Measurements from ENCODE around the gene STK38L. TPM values are rescaled to one million over a fixed set of nuclear protein-coding genes. Genes with fewer than 3 reads are reported as not detected.

STK38L gene
- total and polyA plus RNA-seq, 2 of the 4 experiments (the other 2 are of a cell fraction): 5.1 to 7.2 TPM

DNA sequence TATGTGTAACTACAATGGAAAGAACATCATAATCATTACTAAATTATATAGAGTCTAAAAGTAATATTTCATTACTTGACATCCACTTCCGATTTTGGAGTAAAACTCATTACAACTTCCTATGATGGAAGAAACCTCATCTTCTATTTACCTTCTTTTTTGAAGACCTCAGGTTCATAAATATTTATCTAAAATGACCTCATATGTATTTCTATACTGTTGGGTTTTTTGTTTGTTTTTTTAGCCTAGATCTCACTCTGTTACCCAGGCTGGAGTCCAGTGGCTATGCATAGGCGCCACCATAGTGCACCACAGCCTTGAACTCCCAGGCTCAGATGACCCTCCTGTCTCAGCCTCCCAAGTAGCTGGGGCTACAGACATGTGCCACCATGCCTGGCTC lies 48.6 kb downstream of the STK38L start:
- H3K14ac ChIP-seq (replicated peaks; ENCODE audit: low read depth, low read length): no peak overlapping the region
- dilution Hi-C loops (cut with HindIII; ENCODE audit: low sequenced_read_pairs, unreplicated experiment): no loop called here
- H3K4me1 ChIP-seq (ENCODE audit: control insufficient read depth, insufficient read depth, low read length): peaks cover 2% of the 10 kb centered on the region
- no peak overlapping the region for H3K4me2 ChIP-seq (ENCODE audit: low read depth, low read length)
- H3K79me1 ChIP-seq (ENCODE audit: low read depth in 1 of 2, low read length in 2 of 2): peaks cover 6 to 19% of the 10 kb centered on the region in 2 experiments; a peak in 2 of 4 replicates
- H4K91ac ChIP-seq (ENCODE audit: insufficient read depth, low read depth, low read length): no peak overlapping the region
- ATAC-seq (ENCODE audit: low read depth): no peak
- H3K27ac ChIP-seq (ENCODE audit: insufficient read depth, low read length): no peak overlapping the region
- no TSS peak for BruUV-seq (replicated peaks)
- no peak overlapping the region for H4K8ac ChIP-seq (ENCODE audit: low read depth in 2 of 2, low read length in 2 of 2)
- H2BK15ac ChIP-seq (ENCODE audit: low read depth, low read length): no peak overlapping the region
- WGBS, 2 experiments (ENCODE audit: extremely low coverage in 2 of 2, insufficient read length in 1 of 2): no CpG with 5 or more reads among the region's 2 CpGs
- H3K9me1 ChIP-seq (ENCODE audit: insufficient read depth, low read length): no peaks in the 10 kb centered on the region; the same call in 1 of the 2 replicates
- no peaks in the 10 kb centered on the region; the same call in 1 of the 2 replicates for H3K36me3 ChIP-seq (ENCODE audit: control insufficient read depth, insufficient read depth, low read length)
- H2BK20ac ChIP-seq (ENCODE audit: low read depth, low read length): no peak overlapping the region
- no peak overlapping the region for H2BK120ac ChIP-seq (ENCODE audit: low read depth, low read length)
- CTCF ChIA-PET: no interaction called here
- in situ Hi-C loops (cut with MboI; ENCODE audit: low sequenced_read_pairs): no loop called here
- no peaks in the 10 kb centered on the region for H3K9me3 ChIP-seq (ENCODE audit: control insufficient read depth, insufficient read depth, low read length)
- no peak overlapping the region for H3K23ac ChIP-seq (ENCODE audit: low read depth, low read length)
- no peak overlapping the region for H3K9ac ChIP-seq (ENCODE audit: low read depth, low read length)
- H3K56ac ChIP-seq (ENCODE audit: extremely low read depth, insufficient read depth, low read length): no peak overlapping the region
- TF ChIP-seq, protein P1, sequence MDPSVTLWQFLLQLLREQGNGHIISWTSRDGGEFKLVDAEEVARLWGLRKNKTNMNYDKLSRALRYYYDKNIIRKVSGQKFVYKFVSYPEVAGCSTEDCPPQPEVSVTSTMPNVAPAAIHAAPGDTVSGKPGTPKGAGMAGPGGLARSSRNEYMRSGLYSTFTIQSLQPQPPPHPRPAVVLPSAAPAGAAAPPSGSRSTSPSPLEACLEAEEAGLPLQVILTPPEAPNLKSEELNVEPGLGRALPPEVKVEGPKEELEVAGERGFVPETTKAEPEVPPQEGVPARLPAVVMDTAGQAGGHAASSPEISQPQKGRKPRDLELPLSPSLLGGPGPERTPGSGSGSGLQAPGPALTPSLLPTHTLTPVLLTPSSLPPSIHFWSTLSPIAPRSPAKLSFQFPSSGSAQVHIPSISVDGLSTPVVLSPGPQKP (IDR thresholded peaks at IDR 0.05; ENCODE audit: borderline replicate concordance, low read depth, low read length): no peak
- TF ChIP-seq RAD21 (IDR thresholded peaks at IDR 0.05; ENCODE audit: low read length) (no peak), BHLHE40 (IDR thresholded peaks at IDR 0.05; ENCODE audit: low read depth, low read length) (no peak), POLR2A (IDR thresholded peaks at IDR 0.05; ENCODE audit: low read depth, low read length) (no peak), MXI1 (IDR thresholded peaks at IDR 0.05; ENCODE audit: borderline replicate concordance, low read depth, low read length) (no peak), CHD1 (IDR thresholded peaks at IDR 0.05; ENCODE audit: low read depth, low read length) (no peak), RFX5 (IDR thresholded peaks at IDR 0.05; ENCODE audit: low read depth, low read length) (no peak)
- no peak overlapping the region for H2AK5ac ChIP-seq (ENCODE audit: low read depth, low read length)
- H4K5ac ChIP-seq (ENCODE audit: low read depth, low read length): no peak overlapping the region
- no peaks in the 10 kb centered on the region for H3K27me3 ChIP-seq (ENCODE audit: control insufficient read depth, insufficient read depth, low read length)
- no peak overlapping the region for H2BK5ac ChIP-seq (ENCODE audit: low read depth, low read length, poor library complexity, severe bottlenecking)
- intact Hi-C loops (cut with micrococcal nuclease): no loop called here
- DNase-seq: no peak
- H2AFZ ChIP-seq (replicated peaks; ENCODE audit: low read length, poor library complexity): no peak overlapping the region
- no peak overlapping the region for H3K18ac ChIP-seq (ENCODE audit: low read depth, low read length)
- H4K20me1 ChIP-seq (ENCODE audit: insufficient read depth, low read length): no peaks in the 10 kb centered on the region
- H3K4me3 ChIP-seq (ENCODE audit: insufficient read depth, low read depth, low read length): no peak overlapping the region
- POLR2A ChIA-PET (ENCODE audit: unreplicated experiment): no interaction called here
- H2AK9ac ChIP-seq (replicated peaks; ENCODE audit: low read depth, low read length, poor library complexity): no peak overlapping the region
- no peak overlapping the region for H3K4ac ChIP-seq (ENCODE audit: low read depth, low read length)

All from IMR-90 (cell line).